GM13976 (cell line): ENCODE results near the gene ABCB11.
"Not testable (repeated sequence)": the region's sequence is repeated elsewhere in the genome, so short reads cannot be mapped to it uniquely, and the experiment has no call there.

Experiments used
- DNase-seq: peaks from one replicate; pipeline ENCODE4 v3.0.0; 2012; ENCODE audit warnings: low spot score
- in situ Hi-C: fragments of 300-500 bp; cut with MboI; formaldehyde crosslinking; loops from one replicate; pipeline ENCODE4 v1.12.0; 2022; ENCODE audit warnings: low sequenced_read_pairs, mixed read lengths, inconsistent platforms; ENCODE audit not compliant: unreplicated experiment
- TF ChIP-seq, protein P1 (sequence below): IDR thresholded peaks from 2 replicates; pipeline ENCODE4 v1.5.1; 2012; ENCODE audit warnings: borderline replicate concordance, mild to moderate bottlenecking; ENCODE audit not compliant: insufficient read depth; ENCODE audit errors: extremely low read depth, missing control alignments, control extremely low read depth

ABCB11 gene

DNA sequence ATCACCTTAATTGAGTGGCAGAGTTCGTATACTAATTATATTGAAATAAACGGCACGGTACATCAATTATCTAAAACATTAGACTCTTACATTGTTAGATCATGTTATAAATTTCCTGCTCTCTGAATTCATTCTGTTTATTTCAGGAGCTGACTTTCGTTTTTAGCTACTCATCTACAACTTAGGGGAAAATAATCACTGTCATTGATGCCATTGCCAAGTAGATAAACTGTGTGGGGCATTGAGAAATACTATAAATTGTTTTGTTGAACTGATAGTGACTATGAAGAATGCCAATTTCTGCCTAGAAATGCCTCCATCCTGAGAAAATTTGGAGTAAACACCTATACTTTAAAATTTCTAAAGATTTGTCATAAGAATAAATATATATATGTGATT is 17.5 kb downstream of the ABCB11 start:
- in situ Hi-C loops, result no loop called here
- DNase-seq, result no peak
- TF ChIP-seq, protein P1, sequence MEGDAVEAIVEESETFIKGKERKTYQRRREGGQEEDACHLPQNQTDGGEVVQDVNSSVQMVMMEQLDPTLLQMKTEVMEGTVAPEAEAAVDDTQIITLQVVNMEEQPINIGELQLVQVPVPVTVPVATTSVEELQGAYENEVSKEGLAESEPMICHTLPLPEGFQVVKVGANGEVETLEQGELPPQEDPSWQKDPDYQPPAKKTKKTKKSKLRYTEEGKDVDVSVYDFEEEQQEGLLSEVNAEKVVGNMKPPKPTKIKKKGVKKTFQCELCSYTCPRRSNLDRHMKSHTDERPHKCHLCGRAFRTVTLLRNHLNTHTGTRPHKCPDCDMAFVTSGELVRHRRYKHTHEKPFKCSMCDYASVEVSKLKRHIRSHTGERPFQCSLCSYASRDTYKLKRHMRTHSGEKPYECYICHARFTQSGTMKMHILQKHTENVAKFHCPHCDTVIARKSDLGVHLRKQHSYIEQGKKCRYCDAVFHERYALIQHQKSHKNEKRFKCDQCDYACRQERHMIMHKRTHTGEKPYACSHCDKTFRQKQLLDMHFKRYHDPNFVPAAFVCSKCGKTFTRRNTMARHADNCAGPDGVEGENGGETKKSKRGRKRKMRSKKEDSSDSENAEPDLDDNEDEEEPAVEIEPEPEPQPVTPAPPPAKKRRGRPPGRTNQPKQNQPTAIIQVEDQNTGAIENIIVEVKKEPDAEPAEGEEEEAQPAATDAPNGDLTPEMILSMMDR, result no peak

DNA sequence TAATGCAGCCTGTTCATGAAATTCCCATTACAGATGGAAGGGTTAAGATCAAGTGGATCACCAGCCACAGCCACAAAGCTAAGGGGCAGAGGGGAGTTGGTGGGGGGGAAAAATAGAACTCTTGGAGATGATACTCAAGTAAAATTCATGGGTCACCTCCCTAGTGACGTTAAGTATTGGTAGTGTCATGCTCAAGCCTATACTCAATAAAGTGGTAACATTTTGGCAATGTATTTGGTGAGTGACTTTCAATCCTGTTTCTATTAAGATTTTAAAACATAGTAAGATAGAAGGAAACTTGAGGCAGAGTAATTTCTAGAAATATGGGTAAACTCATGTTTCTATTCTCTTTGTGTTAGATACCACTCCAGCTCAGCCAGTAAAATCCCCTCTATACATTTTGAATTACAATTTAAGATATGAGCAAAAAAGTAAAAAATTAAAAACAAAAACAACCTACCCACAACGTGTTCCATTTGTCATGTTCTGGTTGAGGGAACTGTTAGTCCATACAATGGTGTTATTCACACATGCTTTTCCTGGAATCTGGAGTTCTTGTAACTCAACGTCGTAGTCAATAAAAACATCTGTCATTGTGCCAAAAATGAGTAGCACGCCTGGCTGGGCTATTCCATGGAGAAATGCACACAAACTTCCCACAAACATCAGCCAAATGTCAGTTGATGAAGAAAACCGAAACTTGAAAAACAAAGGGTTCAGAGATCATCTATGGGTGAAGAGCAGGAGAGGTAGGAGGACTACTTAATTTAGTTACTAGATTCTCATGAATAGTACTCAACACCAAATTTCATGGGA is 18.1 kb downstream of the ABCB11 start:
- in situ Hi-C loops, result no loop called here
- no peak for DNase-seq
- TF ChIP-seq, protein P1, result no peak

DNA sequence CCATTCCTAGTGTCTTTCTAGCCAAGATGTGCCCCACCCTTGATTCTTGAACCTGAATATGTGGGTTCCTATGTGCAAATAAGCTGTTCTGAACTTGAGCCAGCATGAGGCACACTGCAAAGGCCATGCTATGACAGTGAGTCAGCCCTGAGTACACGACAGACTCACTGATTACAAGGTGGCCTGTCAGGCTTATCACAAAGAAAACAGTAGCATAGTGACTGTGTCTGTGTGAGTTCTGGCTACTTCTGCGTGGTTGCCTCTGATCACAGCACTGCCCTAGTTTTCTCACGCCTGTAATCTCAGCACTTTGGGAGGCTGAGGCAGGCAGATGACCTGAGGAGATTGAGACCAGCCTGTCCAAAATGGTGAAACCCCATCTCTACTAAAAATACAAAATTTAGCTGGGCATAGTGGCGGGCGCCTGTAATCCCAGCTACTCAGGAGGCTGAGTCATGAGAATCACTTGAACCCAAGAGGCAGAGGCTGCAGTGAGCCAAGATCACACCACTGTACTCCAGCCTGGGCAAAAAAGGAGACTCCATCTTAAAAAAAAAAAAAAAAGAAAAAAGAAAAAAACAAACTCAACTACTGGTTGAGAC is 18.8 kb downstream of the ABCB11 start:
- DNase-seq, in situ Hi-C loops: not testable (repeated sequence)

DNA sequence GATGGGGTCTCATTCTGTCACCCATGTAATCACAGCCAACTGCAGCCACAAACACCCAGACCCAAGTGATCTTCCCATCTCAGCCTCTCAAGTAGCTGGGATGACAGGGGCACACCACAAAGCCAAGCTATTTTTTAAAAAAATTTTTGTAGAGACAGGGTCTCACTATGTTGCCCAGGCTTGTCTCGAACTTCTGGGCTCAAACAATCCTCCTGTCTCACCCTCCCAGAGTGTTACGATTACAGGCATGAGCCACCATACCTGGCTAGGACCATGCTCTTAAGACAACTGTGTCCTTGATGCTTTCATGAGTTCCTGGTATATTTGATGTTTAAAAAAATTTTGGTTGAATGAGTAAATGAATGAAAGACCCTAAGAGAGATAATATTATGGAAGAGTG is 19.4 kb downstream of the ABCB11 start:
- TF ChIP-seq, protein P1, result no peak
- DNase-seq, result no peak
- in situ Hi-C loops, result no loop called here

DNA sequence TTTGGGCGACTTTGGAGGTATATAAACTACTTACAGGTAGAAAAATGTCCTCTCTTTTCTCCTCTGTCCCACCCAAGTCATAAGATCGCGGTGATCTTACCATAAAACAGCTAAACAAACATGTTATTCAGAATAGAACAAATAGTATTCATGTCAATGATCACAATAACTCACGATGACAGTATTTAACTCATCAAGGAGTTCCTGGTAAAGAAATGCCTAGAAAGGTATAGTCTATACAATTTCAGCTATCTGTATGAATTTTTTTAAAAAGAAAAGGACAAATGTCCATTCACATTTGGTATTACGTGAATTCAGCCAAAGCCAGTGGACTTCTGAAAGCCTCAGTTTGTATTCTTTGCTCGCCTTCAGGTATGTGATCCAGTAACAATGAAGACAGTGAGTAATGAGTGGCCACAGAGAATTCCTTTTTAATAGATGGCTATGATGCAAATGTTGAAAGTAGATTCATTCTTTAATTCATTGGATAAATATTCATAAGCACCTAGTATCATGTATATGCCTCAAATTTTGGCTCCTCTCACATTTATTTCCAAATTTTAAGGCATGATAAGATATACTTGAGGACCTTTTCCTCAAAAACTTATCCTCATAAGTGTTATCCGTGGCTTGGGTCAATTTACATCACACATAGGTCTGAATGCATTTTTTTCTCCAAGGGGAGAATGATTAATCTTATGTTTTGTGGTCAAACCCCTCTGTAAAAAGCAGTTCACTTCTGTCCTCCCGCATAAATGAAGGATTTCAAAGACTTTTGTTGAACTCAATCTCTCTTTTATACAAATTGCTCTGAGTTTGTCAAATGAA is 20.3 kb downstream of the ABCB11 start:
- in situ Hi-C loops, result no loop called here
- DNase-seq, result no peak
- TF ChIP-seq, protein P1, result no peak

DNA sequence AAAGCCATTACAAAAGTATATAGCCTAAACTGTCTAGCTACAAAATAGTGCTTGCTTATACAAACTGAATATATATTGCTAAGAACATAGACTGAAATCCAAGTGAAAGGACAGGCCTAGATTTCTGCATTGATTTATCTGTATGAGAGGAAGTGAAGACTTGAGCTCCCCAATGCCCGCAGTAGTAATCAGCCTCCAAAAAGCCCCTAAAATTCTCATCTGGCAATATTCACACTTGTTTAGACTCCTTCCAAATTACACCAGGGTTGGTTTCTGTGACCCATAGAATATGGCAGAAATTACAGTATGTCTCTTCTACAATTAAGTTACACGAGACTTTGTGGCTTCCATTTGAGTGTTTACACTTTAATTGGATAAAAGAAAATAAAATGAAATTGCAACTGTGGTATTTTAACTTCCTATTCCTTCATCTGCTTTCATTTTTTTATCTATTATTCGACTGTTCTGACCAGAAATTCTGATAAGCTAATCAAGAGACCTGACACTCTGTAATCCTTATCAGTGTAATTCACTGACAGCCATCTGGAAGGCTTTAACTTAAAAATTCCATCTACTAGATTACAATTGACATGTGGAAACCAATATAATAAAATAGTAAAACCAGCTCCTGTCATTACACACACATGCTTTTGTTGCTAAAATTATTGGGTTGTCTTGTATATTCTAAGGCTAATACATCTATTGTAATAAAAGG is 21.1 kb downstream of the ABCB11 start:
- no peak for DNase-seq
- TF ChIP-seq, protein P1, result no peak
- in situ Hi-C loops, result no loop called here
